HEK293 (cell line): ENCODE measurements around the gene SAG.

ENCODE experiments used
- CTCF ChIA-PET: fragments of 350-600 bp; formaldehyde crosslinking; extraction: SDS; loops from one replicate; lab custom pipeline; 2021; ENCODE audit warnings: antibody characterized with exemption; lab: Yijun Ruan, JAX
- POLR2A ChIA-PET: fragments of 300-600 bp; formaldehyde crosslinking; extraction: SDS; loops from one replicate; lab custom pipeline; 2020; ENCODE audit warnings: antibody characterized with exemption, inconsistent platforms; lab: Yijun Ruan, JAX
- H3K27ac ChIP-seq: fragments of 200-500 bp; sonication (Bioruptor generic); 2 replicates; pipeline ENCODE4 v1.5.1; 2014; ENCODE audit warnings: low read depth, low read length, control low read depth, inconsistent platforms; ENCODE audit errors: extremely low read depth
- H3K36me3 ChIP-seq, 2 experiments: fragments of 200-500 bp in 1 of 2; sonication (Bioruptor generic) in 1 of 2; 1 replicate in 1 of 2; 2 replicates in 1 of 2; pipeline ENCODE4 v1.5.1; 2014 to 2017; ENCODE audit warnings: inconsistent platforms in 2 of 2, low read length in 2 of 2; ENCODE audit not compliant: control insufficient read depth in 2 of 2, insufficient read depth in 1 of 2
- H3K4me1 ChIP-seq: fragments of 200-500 bp; sonication (Bioruptor generic); 2 replicates; pipeline ENCODE4 v1.5.1; 2014; ENCODE audit warnings: mild to moderate bottlenecking, low read length, inconsistent platforms; ENCODE audit not compliant: control insufficient read depth, insufficient read depth
- H3K4me3 ChIP-seq: 2 replicates; pipeline ENCODE4 v1.5.1; 2011; ENCODE audit warnings: low read depth, mild to moderate bottlenecking, control low read depth, low read length, moderate library complexity
- H3K9me3 ChIP-seq: fragments of 200-500 bp; sonication (Bioruptor generic); 2 replicates; pipeline ENCODE4 v1.5.1; 2014; ENCODE audit warnings: low read depth, low read length, inconsistent platforms; ENCODE audit not compliant: control insufficient read depth, insufficient read depth
- ATF2 ChIP-seq: fragments of 450-650 bp; formaldehyde crosslinking; IDR thresholded peaks from 2 replicates; pipeline ENCODE4 v1.5.1; 2016; ENCODE audit warnings: missing biosample characterization, missing genetic modification characterization, low read depth
- FEZF1 ChIP-seq: fragments of 450-650 bp; formaldehyde crosslinking; IDR thresholded peaks from 2 replicates; pipeline ENCODE4 v1.5.1; 2016; ENCODE audit warnings: missing biosample characterization, missing genetic modification characterization
- GLI4 ChIP-seq: fragments of 450-650 bp; formaldehyde crosslinking; IDR thresholded peaks from 2 replicates; pipeline ENCODE4 v1.5.1; 2016; ENCODE audit warnings: missing biosample characterization, missing genetic modification characterization
- GLIS2 ChIP-seq: fragments of 450-650 bp; formaldehyde crosslinking; IDR thresholded peaks from 2 replicates; pipeline ENCODE4 v1.5.1; 2016; ENCODE audit warnings: missing biosample characterization, missing genetic modification characterization
- KLF10 ChIP-seq: fragments of 450-650 bp; IDR thresholded peaks from 2 replicates; pipeline ENCODE4 v1.5.1; 2018; ENCODE audit warnings: missing biosample characterization, mild to moderate bottlenecking, missing genetic modification characterization
- OVOL3 ChIP-seq: fragments of 450-650 bp; formaldehyde crosslinking; IDR thresholded peaks from 2 replicates; pipeline ENCODE4 v1.5.1; 2016; ENCODE audit warnings: missing biosample characterization, missing genetic modification characterization
- SCRT1 ChIP-seq: fragments of 450-650 bp; formaldehyde crosslinking; IDR thresholded peaks from 2 replicates; pipeline ENCODE4 v1.5.1; 2016; ENCODE audit warnings: missing biosample characterization, missing genetic modification characterization, borderline replicate concordance
- ZNF16 ChIP-seq: fragments of 450-650 bp; formaldehyde crosslinking; IDR thresholded peaks from 2 replicates; pipeline ENCODE4 v1.5.1; 2016; ENCODE audit warnings: low read depth, missing biosample characterization, missing genetic modification characterization
- ZNF214 ChIP-seq: fragments of 450-650 bp; formaldehyde crosslinking; IDR thresholded peaks from 2 replicates; pipeline ENCODE4 v1.5.1; 2017; ENCODE audit warnings: missing biosample characterization, mild to moderate bottlenecking, missing genetic modification characterization, borderline replicate concordance
- ZNF23 ChIP-seq: fragments of 450-650 bp; formaldehyde crosslinking; IDR thresholded peaks from 2 replicates; pipeline ENCODE4 v1.5.1; 2016; ENCODE audit warnings: missing biosample characterization, missing genetic modification characterization, borderline replicate concordance
- ZNF24 ChIP-seq: fragments of 450-650 bp; formaldehyde crosslinking; IDR thresholded peaks from 2 replicates; pipeline ENCODE4 v1.5.1; 2016; ENCODE audit warnings: missing biosample characterization, missing genetic modification characterization
- ZNF311 ChIP-seq: fragments of 450-650 bp; formaldehyde crosslinking; IDR thresholded peaks from 2 replicates; pipeline ENCODE4 v1.5.1; 2017; ENCODE audit warnings: missing biosample characterization, missing genetic modification characterization, borderline replicate concordance
- ZNF433 ChIP-seq: fragments of 450-650 bp; formaldehyde crosslinking; IDR thresholded peaks from 2 replicates; pipeline ENCODE4 v1.5.1; 2016; ENCODE audit warnings: missing biosample characterization, missing genetic modification characterization, low read depth
- ZNF501 ChIP-seq: fragments of 450-650 bp; formaldehyde crosslinking; IDR thresholded peaks from 2 replicates; pipeline ENCODE4 v1.5.1; 2016; ENCODE audit warnings: missing biosample characterization, missing genetic modification characterization
- ZNF521 ChIP-seq: fragments of 450-650 bp; formaldehyde crosslinking; IDR thresholded peaks from 2 replicates; pipeline ENCODE4 v1.5.1; 2017; ENCODE audit warnings: missing biosample characterization, mild to moderate bottlenecking, missing genetic modification characterization
- ZNF558 ChIP-seq: fragments of 450-650 bp; formaldehyde crosslinking; IDR thresholded peaks from 2 replicates; pipeline ENCODE4 v1.5.1; 2016; ENCODE audit warnings: missing biosample characterization, missing genetic modification characterization
- ZNF596 ChIP-seq: fragments of 450-650 bp; IDR thresholded peaks from 2 replicates; pipeline ENCODE4 v1.5.0; 2018; ENCODE audit warnings: missing biosample characterization, mild to moderate bottlenecking, missing genetic modification characterization, moderate library complexity
- ZNF785 ChIP-seq: fragments of 450-650 bp; formaldehyde crosslinking; IDR thresholded peaks from 2 replicates; pipeline ENCODE4 v1.5.1; 2016; ENCODE audit warnings: missing biosample characterization, missing genetic modification characterization
- ZSCAN16 ChIP-seq: fragments of 450-650 bp; formaldehyde crosslinking; IDR thresholded peaks from 2 replicates; pipeline ENCODE4 v1.5.1; 2016; ENCODE audit warnings: missing biosample characterization, missing genetic modification characterization
- TF ChIP-seq, protein P1 (sequence below): fragments of 450-650 bp; formaldehyde crosslinking; IDR thresholded peaks from 2 replicates; pipeline ENCODE4 v1.5.1; 2016; ENCODE audit warnings: missing biosample characterization, missing genetic modification characterization, borderline replicate concordance
- TF ChIP-seq, protein P2 (sequence below): fragments of 450-650 bp; formaldehyde crosslinking; IDR thresholded peaks from 2 replicates; pipeline ENCODE4 v1.5.1; 2016; ENCODE audit warnings: missing biosample characterization, missing genetic modification characterization
- TF ChIP-seq, protein P3 (sequence below): fragments of 450-650 bp; formaldehyde crosslinking; IDR thresholded peaks from 2 replicates; pipeline ENCODE4 v1.5.1; 2017; ENCODE audit warnings: missing biosample characterization, missing genetic modification characterization
- TF ChIP-seq, protein P4 (sequence below): fragments of 450-650 bp; formaldehyde crosslinking; IDR thresholded peaks from 2 replicates; pipeline ENCODE4 v1.5.1; 2017; ENCODE audit warnings: missing biosample characterization, missing genetic modification characterization

Gene SAG

DNA sequence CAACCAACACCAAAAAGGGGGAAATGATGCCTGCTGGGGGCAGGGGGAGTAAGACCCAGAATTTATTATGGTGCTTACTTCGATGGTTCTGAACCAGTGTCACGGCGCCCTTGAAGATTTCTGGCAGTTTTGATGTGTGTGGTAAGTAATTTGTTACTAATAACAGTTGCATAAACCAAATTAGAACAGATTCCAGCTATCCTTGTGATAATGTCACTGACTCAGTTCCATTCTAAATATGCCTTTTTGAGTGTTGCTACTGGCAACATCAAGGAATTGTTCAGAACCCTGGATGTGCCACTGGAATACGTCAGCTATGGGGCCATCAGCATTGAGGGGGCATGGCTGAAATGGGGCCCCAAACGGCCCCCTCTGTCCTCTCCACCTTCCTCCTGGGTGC, 11.6 kb downstream of the SAG start:
- H3K4me3 ChIP-seq = no peak overlapping the region
- POLR2A ChIA-PET = no interaction called here
- no peak overlapping the region for H3K27ac ChIP-seq
- H3K36me3 ChIP-seq = no peaks in the 10 kb centered on the region
- CTCF ChIA-PET = no interaction called here
- no peak for TF ChIP-seq OVOL3 (tag by site-specific recombination)
- no peaks in the 10 kb centered on the region for H3K9me3 ChIP-seq
- no peaks in the 10 kb centered on the region for H3K4me1 ChIP-seq

GRCh38 chr2:233320470-233320869, 12.9 kb downstream of the SAG start:
- CTCF ChIA-PET = no interaction called here
- H3K4me1 ChIP-seq = no peaks in the 10 kb centered on the region

GRCh38 chr2:233321166-233321565, 13.6 kb downstream of the SAG start:
- Histone ChIP-seq H3K9me3 (no peaks in the 10 kb centered on the region), H3K27ac (no peak overlapping the region), H3K36me3 (no peaks in the 10 kb centered on the region), H3K4me3 (no peak overlapping the region), H3K4me1 (no peaks in the 10 kb centered on the region)
- ChIA-PET CTCF (no interaction called here), POLR2A (no interaction called here)
- no peak for TF ChIP-seq KLF10 (tag by site-specific recombination)
- no peak for TF ChIP-seq ZNF501 (tag by site-specific recombination)
- no peak for TF ChIP-seq ZNF16 (tag by site-specific recombination)
- TF ChIP-seq, protein P1, sequence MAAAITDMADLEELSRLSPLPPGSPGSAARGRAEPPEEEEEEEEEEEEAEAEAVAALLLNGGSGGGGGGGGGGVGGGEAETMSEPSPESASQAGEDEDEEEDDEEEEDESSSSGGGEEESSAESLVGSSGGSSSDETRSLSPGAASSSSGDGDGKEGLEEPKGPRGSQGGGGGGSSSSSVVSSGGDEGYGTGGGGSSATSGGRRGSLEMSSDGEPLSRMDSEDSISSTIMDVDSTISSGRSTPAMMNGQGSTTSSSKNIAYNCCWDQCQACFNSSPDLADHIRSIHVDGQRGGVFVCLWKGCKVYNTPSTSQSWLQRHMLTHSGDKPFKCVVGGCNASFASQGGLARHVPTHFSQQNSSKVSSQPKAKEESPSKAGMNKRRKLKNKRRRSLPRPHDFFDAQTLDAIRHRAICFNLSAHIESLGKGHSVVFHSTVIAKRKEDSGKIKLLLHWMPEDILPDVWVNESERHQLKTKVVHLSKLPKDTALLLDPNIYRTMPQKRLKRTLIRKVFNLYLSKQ (tag by site-specific recombination) = no peak
- no peak for TF ChIP-seq ZNF23 (tag by site-specific recombination)
- TF ChIP-seq ZSCAN16 (tag by site-specific recombination) = no peak
- TF ChIP-seq, protein P2, sequence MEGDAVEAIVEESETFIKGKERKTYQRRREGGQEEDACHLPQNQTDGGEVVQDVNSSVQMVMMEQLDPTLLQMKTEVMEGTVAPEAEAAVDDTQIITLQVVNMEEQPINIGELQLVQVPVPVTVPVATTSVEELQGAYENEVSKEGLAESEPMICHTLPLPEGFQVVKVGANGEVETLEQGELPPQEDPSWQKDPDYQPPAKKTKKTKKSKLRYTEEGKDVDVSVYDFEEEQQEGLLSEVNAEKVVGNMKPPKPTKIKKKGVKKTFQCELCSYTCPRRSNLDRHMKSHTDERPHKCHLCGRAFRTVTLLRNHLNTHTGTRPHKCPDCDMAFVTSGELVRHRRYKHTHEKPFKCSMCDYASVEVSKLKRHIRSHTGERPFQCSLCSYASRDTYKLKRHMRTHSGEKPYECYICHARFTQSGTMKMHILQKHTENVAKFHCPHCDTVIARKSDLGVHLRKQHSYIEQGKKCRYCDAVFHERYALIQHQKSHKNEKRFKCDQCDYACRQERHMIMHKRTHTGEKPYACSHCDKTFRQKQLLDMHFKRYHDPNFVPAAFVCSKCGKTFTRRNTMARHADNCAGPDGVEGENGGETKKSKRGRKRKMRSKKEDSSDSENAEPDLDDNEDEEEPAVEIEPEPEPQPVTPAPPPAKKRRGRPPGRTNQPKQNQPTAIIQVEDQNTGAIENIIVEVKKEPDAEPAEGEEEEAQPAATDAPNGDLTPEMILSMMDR (tag by site-specific recombination) = no peak
- TF ChIP-seq SCRT1 (tag by site-specific recombination) = no peak
- no peak for TF ChIP-seq GLI4 (tag by site-specific recombination)
- no peak for TF ChIP-seq ZNF596 (tag by site-specific recombination)
- no peak for TF ChIP-seq ZNF214 (tag by site-specific recombination)
- TF ChIP-seq, protein P3, sequence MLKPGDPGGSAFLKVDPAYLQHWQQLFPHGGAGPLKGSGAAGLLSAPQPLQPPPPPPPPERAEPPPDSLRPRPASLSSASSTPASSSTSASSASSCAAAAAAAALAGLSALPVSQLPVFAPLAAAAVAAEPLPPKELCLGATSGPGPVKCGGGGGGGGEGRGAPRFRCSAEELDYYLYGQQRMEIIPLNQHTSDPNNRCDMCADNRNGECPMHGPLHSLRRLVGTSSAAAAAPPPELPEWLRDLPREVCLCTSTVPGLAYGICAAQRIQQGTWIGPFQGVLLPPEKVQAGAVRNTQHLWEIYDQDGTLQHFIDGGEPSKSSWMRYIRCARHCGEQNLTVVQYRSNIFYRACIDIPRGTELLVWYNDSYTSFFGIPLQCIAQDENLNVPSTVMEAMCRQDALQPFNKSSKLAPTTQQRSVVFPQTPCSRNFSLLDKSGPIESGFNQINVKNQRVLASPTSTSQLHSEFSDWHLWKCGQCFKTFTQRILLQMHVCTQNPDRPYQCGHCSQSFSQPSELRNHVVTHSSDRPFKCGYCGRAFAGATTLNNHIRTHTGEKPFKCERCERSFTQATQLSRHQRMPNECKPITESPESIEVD (tag by site-specific recombination) = no peak
- no peak for TF ChIP-seq ZNF558 (tag by site-specific recombination)

More at GRCh38 chr2:233320470-233320869, 12.9 kb downstream of the SAG start:
- no peak for TF ChIP-seq ZNF433 (tag by site-specific recombination)
- TF ChIP-seq ATF2 = no peak
- TF ChIP-seq GLIS2 (tag by site-specific recombination) = no peak
- no peak for TF ChIP-seq ZNF785
- no peak for TF ChIP-seq ZNF311 (tag by site-specific recombination)
- TF ChIP-seq, protein P4, sequence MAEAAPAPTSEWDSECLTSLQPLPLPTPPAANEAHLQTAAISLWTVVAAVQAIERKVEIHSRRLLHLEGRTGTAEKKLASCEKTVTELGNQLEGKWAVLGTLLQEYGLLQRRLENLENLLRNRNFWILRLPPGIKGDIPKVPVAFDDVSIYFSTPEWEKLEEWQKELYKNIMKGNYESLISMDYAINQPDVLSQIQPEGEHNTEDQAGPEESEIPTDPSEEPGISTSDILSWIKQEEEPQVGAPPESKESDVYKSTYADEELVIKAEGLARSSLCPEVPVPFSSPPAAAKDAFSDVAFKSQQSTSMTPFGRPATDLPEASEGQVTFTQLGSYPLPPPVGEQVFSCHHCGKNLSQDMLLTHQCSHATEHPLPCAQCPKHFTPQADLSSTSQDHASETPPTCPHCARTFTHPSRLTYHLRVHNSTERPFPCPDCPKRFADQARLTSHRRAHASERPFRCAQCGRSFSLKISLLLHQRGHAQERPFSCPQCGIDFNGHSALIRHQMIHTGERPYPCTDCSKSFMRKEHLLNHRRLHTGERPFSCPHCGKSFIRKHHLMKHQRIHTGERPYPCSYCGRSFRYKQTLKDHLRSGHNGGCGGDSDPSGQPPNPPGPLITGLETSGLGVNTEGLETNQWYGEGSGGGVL (tag by site-specific recombination) = no peak
- no peak for TF ChIP-seq OVOL3 (tag by site-specific recombination)
- TF ChIP-seq ZNF521 (tag by site-specific recombination) = no peak
- TF ChIP-seq FEZF1 (tag by site-specific recombination) = no peak
- TF ChIP-seq, protein P1 (tag by site-specific recombination) = no peak
- no peak for TF ChIP-seq ZNF24 (tag by site-specific recombination)
- Histone ChIP-seq H3K36me3 (no peaks in the 10 kb centered on the region), H3K27ac (no peak overlapping the region), H3K9me3 (no peaks in the 10 kb centered on the region), H3K4me3 (no peak overlapping the region)
- POLR2A ChIA-PET = no interaction called here
